ENCODE data around the gene BTBD2.

DNA sequence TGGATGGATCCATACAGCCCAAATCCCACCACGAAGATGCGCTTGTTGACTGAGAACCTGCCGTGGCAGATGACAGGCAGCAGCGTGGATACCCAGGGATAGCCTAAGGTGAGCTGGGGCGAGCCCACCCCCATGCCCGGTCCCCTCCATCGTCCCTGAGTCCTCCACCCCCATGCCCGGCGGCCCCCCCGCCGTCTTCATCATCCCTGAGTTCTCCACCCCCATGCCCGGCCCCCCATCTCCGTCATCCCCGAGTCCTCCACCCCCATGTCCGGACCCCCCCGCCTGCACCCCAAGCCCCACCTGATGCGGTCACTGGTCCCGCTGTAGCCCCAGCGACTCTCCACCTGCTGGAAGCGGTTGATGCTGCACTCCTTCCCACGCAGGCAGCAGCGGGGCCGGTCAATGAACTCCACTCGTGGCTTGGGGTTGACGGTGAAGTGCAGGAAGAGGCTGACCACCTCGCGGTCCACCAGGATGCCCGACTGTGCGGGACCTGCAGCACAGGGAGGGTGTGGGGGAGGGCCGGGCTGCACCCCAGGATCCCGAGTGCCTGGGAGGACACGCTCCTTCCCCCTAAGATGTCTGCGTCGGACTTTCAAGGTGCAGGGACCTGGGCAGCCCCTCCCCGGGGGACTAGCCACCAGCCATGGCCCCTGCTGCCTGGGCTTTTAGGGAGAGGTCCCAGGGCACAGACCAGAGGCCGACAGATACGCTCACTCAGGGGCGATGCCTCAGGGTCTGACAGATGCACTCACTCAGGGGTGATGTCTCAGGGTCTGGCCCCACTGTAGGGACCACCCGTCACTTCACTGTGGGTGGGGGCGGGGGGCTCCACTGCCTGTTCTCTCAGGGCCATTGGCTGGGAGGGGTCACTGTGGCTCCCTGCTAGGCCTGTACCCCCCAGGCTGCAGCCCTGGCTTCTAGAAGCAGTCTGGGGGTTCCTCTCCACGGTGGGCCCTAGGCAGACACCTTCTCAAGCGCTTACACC lies 28.0 kb downstream of the BTBD2 start:
- TF ChIP-seq, protein P1, sequence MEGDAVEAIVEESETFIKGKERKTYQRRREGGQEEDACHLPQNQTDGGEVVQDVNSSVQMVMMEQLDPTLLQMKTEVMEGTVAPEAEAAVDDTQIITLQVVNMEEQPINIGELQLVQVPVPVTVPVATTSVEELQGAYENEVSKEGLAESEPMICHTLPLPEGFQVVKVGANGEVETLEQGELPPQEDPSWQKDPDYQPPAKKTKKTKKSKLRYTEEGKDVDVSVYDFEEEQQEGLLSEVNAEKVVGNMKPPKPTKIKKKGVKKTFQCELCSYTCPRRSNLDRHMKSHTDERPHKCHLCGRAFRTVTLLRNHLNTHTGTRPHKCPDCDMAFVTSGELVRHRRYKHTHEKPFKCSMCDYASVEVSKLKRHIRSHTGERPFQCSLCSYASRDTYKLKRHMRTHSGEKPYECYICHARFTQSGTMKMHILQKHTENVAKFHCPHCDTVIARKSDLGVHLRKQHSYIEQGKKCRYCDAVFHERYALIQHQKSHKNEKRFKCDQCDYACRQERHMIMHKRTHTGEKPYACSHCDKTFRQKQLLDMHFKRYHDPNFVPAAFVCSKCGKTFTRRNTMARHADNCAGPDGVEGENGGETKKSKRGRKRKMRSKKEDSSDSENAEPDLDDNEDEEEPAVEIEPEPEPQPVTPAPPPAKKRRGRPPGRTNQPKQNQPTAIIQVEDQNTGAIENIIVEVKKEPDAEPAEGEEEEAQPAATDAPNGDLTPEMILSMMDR (IDR thresholded peaks at IDR 0.05): no peak
- TF ChIP-seq POLR2A (IDR thresholded peaks at IDR 0.05): no peak

Measured in adrenal gland (tissue), 5 donors.